Thymus (tissue), 11 donors: Measurements from ENCODE around the gene NRDE2. TPM values are rescaled to one million over a fixed set of nuclear protein-coding genes. Genes with fewer than 3 reads are reported as not detected.
"Not testable (repeated sequence)": the region's sequence is repeated elsewhere in the genome, so short reads cannot be mapped to it uniquely, and the experiment has no call there.

Source experiments
- DNase-seq, 9 donors: peaks; one replicate each; pipeline ENCODE4 v3.0.0-alpha.2; 2013; ENCODE audit warnings: low spot score in 9 of 9, low read depth in 6 of 9, missing footprints in 1 of 9
- H3K27ac ChIP-seq, 2 donors: one replicate each; pipeline ENCODE4 v1.5.1; 2013; ENCODE audit warnings: control low read depth in 1 of 2, low read depth in 1 of 2, low read length in 1 of 2, mild to moderate bottlenecking in 1 of 2, moderate library complexity in 1 of 2
- H3K27me3 ChIP-seq, 2 donors: one replicate each; pipeline ENCODE4 v1.5.1; 2013; ENCODE audit warnings: low read length in 1 of 2; ENCODE audit not compliant: control insufficient read depth in 2 of 2, insufficient read depth in 1 of 2
- H3K36me3 ChIP-seq, 2 donors: one replicate each; pipeline ENCODE4 v1.5.1; 2013; ENCODE audit warnings: low read length in 1 of 2, mild to moderate bottlenecking in 1 of 2, moderate library complexity in 1 of 2; ENCODE audit not compliant: control insufficient read depth in 2 of 2, insufficient read depth in 2 of 2
- H3K4me1 ChIP-seq, 2 donors: one replicate each; pipeline ENCODE4 v1.5.1; 2013; ENCODE audit warnings: low read length in 2 of 2; ENCODE audit not compliant: control insufficient read depth in 2 of 2, insufficient read depth in 2 of 2
- H3K4me3 ChIP-seq, 2 donors: one replicate each; pipeline ENCODE4 v1.5.1; 2013; ENCODE audit warnings: low read length in 2 of 2, control low read depth in 1 of 2, mild to moderate bottlenecking in 1 of 2
- H3K9me3 ChIP-seq, 2 donors: one replicate each; pipeline ENCODE4 v1.5.1; 2013; ENCODE audit warnings: low read length in 1 of 2, mild to moderate bottlenecking in 1 of 2; ENCODE audit not compliant: control insufficient read depth in 2 of 2, insufficient read depth in 1 of 2
- WGBS: extraction: QIAGEN DNeasy Blood & Tissue Kit; methylation state at CpG from one replicate; pipeline ENCODE4 v1.1.7; 2013; 5-methylcytosine and 5-hydroxymethylcytosine counted together
- polyA plus RNA-seq: library from polyadenylated mRNA; stranded (reverse); fragments of 200-250 nt; gene quantifications from one replicate; pipeline ENCODE4 v1.2.3, GENCODE V29; 2013
- total RNA-seq: library from RNA; stranded (reverse); fragments of 120-200 nt; gene quantifications from one replicate; pipeline ENCODE4 v1.2.4, GENCODE V29; 2013
- donor health status: healthy.

NRDE2 gene
- total and polyA plus RNA-seq, 2 donors: 9.4 to 12.5 TPM

- H3K4me3 ChIP-seq: no peak overlapping the region
- WGBS: 97% methylated on average over 2 of the region's 2 CpGs
- no peaks in the 10 kb centered on the region for H3K36me3 ChIP-seq
- DNase-seq: no peak
- H3K27ac ChIP-seq: no peak overlapping the region
- H3K27me3 ChIP-seq: peaks cover 0 to 2% of the 10 kb centered on the region in 2 donors
- no peaks in the 10 kb centered on the region for H3K9me3 ChIP-seq
- H3K4me1 ChIP-seq: no peaks in the 10 kb centered on the region
Observed at GRCh38 chr14:90348270-90348669, 16.5 kb upstream of the NRDE2 start.

- H3K4me3 ChIP-seq: no peak overlapping the region
- no peak for DNase-seq
- no peak overlapping the region for H3K27ac ChIP-seq
- no peaks in the 10 kb centered on the region for H3K4me1 ChIP-seq
- H3K36me3 ChIP-seq: no peaks in the 10 kb centered on the region
- no peaks in the 10 kb centered on the region for H3K9me3 ChIP-seq
- peaks cover 0 to 2% of the 10 kb centered on the region in 2 donors for H3K27me3 ChIP-seq
Observed at GRCh38 chr14:90345239-90345557, 13.5 kb upstream of the NRDE2 start.

GRCh38 chr14:90344331-90345238 is 12.8 kb upstream of the NRDE2 start:
- Histone ChIP-seq H3K27me3 (peaks cover 0 to 2% of the 10 kb centered on the region in 2 donors), H3K36me3 (no peaks in the 10 kb centered on the region), H3K4me1 (no peaks in the 10 kb centered on the region), H3K4me3 (no peak overlapping the region), H3K9me3 (no peaks in the 10 kb centered on the region), H3K27ac (no peak overlapping the region)
- 77% methylated on average over 10 of the region's 10 CpGs for WGBS
- DNase-seq: no peak

- no peak overlapping the region for H3K4me3 ChIP-seq
- H3K9me3 ChIP-seq: no peaks in the 10 kb centered on the region
- no peak for DNase-seq
- no peaks in the 10 kb centered on the region for H3K4me1 ChIP-seq
- WGBS: 71% methylated on average over 4 of the region's 4 CpGs
- no peak overlapping the region for H3K27ac ChIP-seq
- H3K27me3 ChIP-seq: peaks cover 0 to 2% of the 10 kb centered on the region in 2 donors
- no peaks in the 10 kb centered on the region for H3K36me3 ChIP-seq
Observed at GRCh38 chr14:90342327-90342726, 10.6 kb upstream of the NRDE2 start.

- H3K36me3 ChIP-seq: no peaks in the 10 kb centered on the region
- peaks cover 0 to 2% of the 10 kb centered on the region in 2 donors for H3K27me3 ChIP-seq
- 95% methylated on average over 7 of the region's 7 CpGs for WGBS
- no peak for DNase-seq
- no peak overlapping the region for H3K27ac ChIP-seq
- H3K9me3 ChIP-seq: no peaks in the 10 kb centered on the region
- no peak overlapping the region for H3K4me3 ChIP-seq
- H3K4me1 ChIP-seq: no peaks in the 10 kb centered on the region
Observed at GRCh38 chr14:90341784-90342183, 10.0 kb upstream of the NRDE2 start.

GRCh38 chr14:90341232-90341631 is 9.5 kb upstream of the NRDE2 start:
- H3K4me1 ChIP-seq, H3K36me3 ChIP-seq, H3K9me3 ChIP-seq, H3K4me3 ChIP-seq, H3K27ac ChIP-seq, H3K27me3 ChIP-seq, DNase-seq: not testable (repeated sequence)
- WGBS: 81% methylated on average over 5 of the region's 5 CpGs

GRCh38 chr14:90336985-90337384 is 5.2 kb upstream of the NRDE2 start:
- DNase-seq: no peak
- Histone ChIP-seq H3K4me1 (no peaks in the 10 kb centered on the region), H3K27ac (no peak overlapping the region), H3K4me3 (no peak overlapping the region), H3K9me3 (no peaks in the 10 kb centered on the region), H3K27me3 (peaks cover 0 to 14% of the 10 kb centered on the region in 2 donors), H3K36me3 (no peaks in the 10 kb centered on the region)
- whole genome bisulfite sequencing: 84% methylated on average over 2 of the region's 2 CpGs

- H3K36me3 ChIP-seq: no peaks in the 10 kb centered on the region
- 96% methylated on average over 3 of the region's 3 CpGs for WGBS
- H3K4me1 ChIP-seq: no peaks in the 10 kb centered on the region
- peaks cover 0 to 14% of the 10 kb centered on the region in 2 donors for H3K27me3 ChIP-seq
- H3K4me3 ChIP-seq: no peak overlapping the region
- DNase-seq: no peak
- H3K9me3 ChIP-seq: no peaks in the 10 kb centered on the region
- no peak overlapping the region for H3K27ac ChIP-seq
Observed at GRCh38 chr14:90336401-90336800, 4.7 kb upstream of the NRDE2 start.

GRCh38 chr14:90332271-90332584 is 487 bp upstream of the NRDE2 start:
- Histone ChIP-seq H3K27me3 (peaks cover 0 to 14% of the 10 kb centered on the region in 2 donors), H3K9me3 (no peaks in the 10 kb centered on the region), H3K4me1 (peaks cover 9 to 10% of the 10 kb centered on the region in 2 donors), H3K4me3 (peak overlapping the region; percentile 73 to 75), H3K27ac (peak overlapping the region in 1 of 2 donors; percentile 36), H3K36me3 (no peaks in the 10 kb centered on the region)
- no peak for DNase-seq
- 68% methylated on average over 6 of the region's 6 CpGs for WGBS
